Activated naive CD8-positive, alpha-beta T cell treated with anti-CD3 and anti-CD28 coated beads, Interleukin-2, amount 10 ng/mL, durations not matched to agents 7 days and 5 days (primary cell): ENCODE measurements around the gene GALNT16. TPM values are rescaled to one million over a fixed set of nuclear protein-coding genes. Genes with fewer than 3 reads are reported as not detected.
"Not testable (repeated sequence)": the region's sequence is repeated elsewhere in the genome, so short reads cannot be mapped to it uniquely, and the experiment has no call there.

Experiments used
- ATAC-seq: fragments of 150-1000 bp; cut with Tn5 transposase; one replicate; pipeline ENCODE4 v1.10.0; 2021; ENCODE audit warnings: low read depth, moderate library complexity
- POLR2A ChIA-PET: fragments of 350-600 bp; sonication (Branson Sonifier 250); formaldehyde crosslinking; loops from one replicate; lab custom pipeline; 2021; ENCODE audit warnings: antibody characterized with exemption; lab: Charles Lee
- DNase-seq: peaks from one replicate; pipeline ENCODE4 v3.0.0; 2021
- H3K27ac Mint-ChIP-seq: one replicate; pipeline ENCODE4 v1.8.0; 2022; ENCODE audit warnings: mild to moderate bottlenecking, mixed read lengths
- H3K27me3 Mint-ChIP-seq: one replicate; pipeline ENCODE4 v1.8.0; 2022; ENCODE audit warnings: mild to moderate bottlenecking, moderate library complexity, mixed read lengths
- H3K36me3 Mint-ChIP-seq: one replicate; pipeline ENCODE4 v1.8.0; 2021; ENCODE audit warnings: mild to moderate bottlenecking, mixed read lengths
- H3K4me1 Mint-ChIP-seq: one replicate; pipeline ENCODE4 v1.8.0; 2021; ENCODE audit warnings: mixed read lengths
- H3K4me3 Mint-ChIP-seq: one replicate; pipeline ENCODE4 v1.8.0; 2022; ENCODE audit warnings: mild to moderate bottlenecking, moderate library complexity, mixed read lengths
- H3K9me3 Mint-ChIP-seq: one replicate; pipeline ENCODE4 v1.8.0; 2021; ENCODE audit warnings: mixed read lengths
- total RNA-seq, 2 experiments: library from RNA; stranded (reverse); gene quantifications; one replicate each; pipeline ENCODE4 v1.2.3, GENCODE V29; 2021

Gene GALNT16
- total RNA-seq, 2 experiments from 2014 or later: not detected

GRCh38 chr14:69281450-69282169 is 21.7 kb downstream of the GALNT16 start:
- H3K27me3 Mint-ChIP-seq: peaks cover 6% of the 10 kb centered on the region
- no peaks in the 10 kb centered on the region for H3K36me3 Mint-ChIP-seq
- no peaks in the 10 kb centered on the region for H3K4me1 Mint-ChIP-seq
- ATAC-seq (no peak), DNase-seq (no peak)
- H3K4me3 Mint-ChIP-seq: no peak overlapping the region
- H3K9me3 Mint-ChIP-seq: no peaks in the 10 kb centered on the region
- POLR2A ChIA-PET: no interaction called here
- H3K27ac Mint-ChIP-seq: no peak overlapping the region

- peaks cover 6% of the 10 kb centered on the region for H3K27me3 Mint-ChIP-seq
- ATAC-seq: no peak
- POLR2A ChIA-PET: no interaction called here
Measured at GRCh38 chr14:69282448-69282847, 22.5 kb downstream of the GALNT16 start.

GRCh38 chr14:69284170-69284569 is 24.2 kb downstream of the GALNT16 start:
- DNase-seq: no peak
- Mint-ChIP-seq H3K4me3 (no peak overlapping the region), H3K4me1 (no peaks in the 10 kb centered on the region), H3K27ac (no peak overlapping the region), H3K36me3 (no peaks in the 10 kb centered on the region), H3K9me3 (no peaks in the 10 kb centered on the region), H3K27me3 (peaks cover 6% of the 10 kb centered on the region)
- ATAC-seq: no peak
- POLR2A ChIA-PET: no interaction called here

More at GRCh38 chr14:69282448-69282847, 22.5 kb downstream of the GALNT16 start:
- Mint-ChIP-seq H3K27ac (no peak overlapping the region), H3K4me3 (no peak overlapping the region), H3K4me1 (no peaks in the 10 kb centered on the region), H3K9me3 (no peaks in the 10 kb centered on the region), H3K36me3 (no peaks in the 10 kb centered on the region)
- DNase-seq: no peak

- peaks cover 4% of the 10 kb centered on the region for H3K27me3 Mint-ChIP-seq
- no peaks in the 10 kb centered on the region for H3K9me3 Mint-ChIP-seq
- no peak overlapping the region for H3K27ac Mint-ChIP-seq
- H3K4me3 Mint-ChIP-seq: no peak overlapping the region
- no peaks in the 10 kb centered on the region for H3K36me3 Mint-ChIP-seq
- POLR2A ChIA-PET: interaction anchor here (1.4 kb wide), 1 partner anchor 50 kb away, joined by 3 read pairs; no protein-coding TSS in a partner anchor
- no peaks in the 10 kb centered on the region for H3K4me1 Mint-ChIP-seq
- ATAC-seq (no peak), DNase-seq (no peak)
Measured at GRCh38 chr14:69285661-69286255, 25.8 kb downstream of the GALNT16 start.

- H3K27ac Mint-ChIP-seq: no peak overlapping the region
Measured at GRCh38 chr14:69287098-69288010, 27.4 kb downstream of the GALNT16 start.

GRCh38 chr14:69288011-69288771 is 28.2 kb downstream of the GALNT16 start:
- no peak for ATAC-seq
- Mint-ChIP-seq H3K9me3 (no peaks in the 10 kb centered on the region), H3K4me3 (no peak overlapping the region), H3K27me3 (peaks cover 4% of the 10 kb centered on the region), H3K4me1 (no peaks in the 10 kb centered on the region), H3K36me3 (no peaks in the 10 kb centered on the region), H3K27ac (no peak overlapping the region)
- DNase-seq: no peak
- POLR2A ChIA-PET: no interaction called here

More at GRCh38 chr14:69287098-69288010, 27.4 kb downstream of the GALNT16 start:
- H3K4me1 Mint-ChIP-seq: no peaks in the 10 kb centered on the region
- no peaks in the 10 kb centered on the region for H3K9me3 Mint-ChIP-seq
- H3K4me3 Mint-ChIP-seq: no peak overlapping the region
- H3K27me3 Mint-ChIP-seq: peaks cover 4% of the 10 kb centered on the region
- H3K36me3 Mint-ChIP-seq: no peaks in the 10 kb centered on the region
- DNase-seq (no peak), ATAC-seq (no peak)
- POLR2A ChIA-PET: no interaction called here

- no peaks in the 10 kb centered on the region for H3K4me1 Mint-ChIP-seq
- H3K27ac Mint-ChIP-seq: no peak overlapping the region
- H3K4me3 Mint-ChIP-seq: no peak overlapping the region
- ATAC-seq (no peak), DNase-seq (no peak)
- POLR2A ChIA-PET: no interaction called here
- H3K27me3 Mint-ChIP-seq: peaks cover 2% of the 10 kb centered on the region
- no peaks in the 10 kb centered on the region for H3K36me3 Mint-ChIP-seq
- H3K9me3 Mint-ChIP-seq: no peaks in the 10 kb centered on the region
Measured at GRCh38 chr14:69288956-69289705, 29.2 kb downstream of the GALNT16 start.

- Mint-ChIP-seq H3K27ac (no peak overlapping the region), H3K27me3 (peaks cover 2% of the 10 kb centered on the region), H3K4me1 (no peaks in the 10 kb centered on the region), H3K9me3 (no peaks in the 10 kb centered on the region), H3K36me3 (no peaks in the 10 kb centered on the region), H3K4me3 (no peak overlapping the region)
- POLR2A ChIA-PET: no interaction called here
- DNase-seq: no peak
- ATAC-seq: no peak
Measured at GRCh38 chr14:69289811-69290520, 30.0 kb downstream of the GALNT16 start.

GRCh38 chr14:69290881-69291280 is 30.9 kb downstream of the GALNT16 start:
- H3K4me1 Mint-ChIP-seq, H3K27ac Mint-ChIP-seq, H3K4me3 Mint-ChIP-seq, H3K27me3 Mint-ChIP-seq, POLR2A ChIA-PET, ATAC-seq, H3K9me3 Mint-ChIP-seq, DNase-seq, H3K36me3 Mint-ChIP-seq: not testable (repeated sequence)

- no peak for ATAC-seq
- no peaks in the 10 kb centered on the region for H3K9me3 Mint-ChIP-seq
- no peak overlapping the region for H3K27ac Mint-ChIP-seq
- no peaks in the 10 kb centered on the region for H3K4me1 Mint-ChIP-seq
- no peaks in the 10 kb centered on the region for H3K27me3 Mint-ChIP-seq
- DNase-seq: no peak
- POLR2A ChIA-PET: no interaction called here
- H3K36me3 Mint-ChIP-seq: no peaks in the 10 kb centered on the region
- H3K4me3 Mint-ChIP-seq: no peak overlapping the region
Measured at GRCh38 chr14:69291396-69291795, 31.4 kb downstream of the GALNT16 start.

- POLR2A ChIA-PET: no interaction called here
- DNase-seq: no peak
- no peak for ATAC-seq
- no peak overlapping the region for H3K4me3 Mint-ChIP-seq
- H3K36me3 Mint-ChIP-seq: no peaks in the 10 kb centered on the region
- H3K27ac Mint-ChIP-seq: no peak overlapping the region
- no peaks in the 10 kb centered on the region for H3K27me3 Mint-ChIP-seq
- H3K4me1 Mint-ChIP-seq: no peaks in the 10 kb centered on the region
- no peaks in the 10 kb centered on the region for H3K9me3 Mint-ChIP-seq
Measured at GRCh38 chr14:69291891-69292561, 32.1 kb downstream of the GALNT16 start.
